Measurements from ENCODE around the gene TCP1.
"Not testable (repeated sequence)": the region's sequence is repeated elsewhere in the genome, so short reads cannot be mapped to it uniquely, and the experiment has no call there.

The TCP1 gene

DNA sequence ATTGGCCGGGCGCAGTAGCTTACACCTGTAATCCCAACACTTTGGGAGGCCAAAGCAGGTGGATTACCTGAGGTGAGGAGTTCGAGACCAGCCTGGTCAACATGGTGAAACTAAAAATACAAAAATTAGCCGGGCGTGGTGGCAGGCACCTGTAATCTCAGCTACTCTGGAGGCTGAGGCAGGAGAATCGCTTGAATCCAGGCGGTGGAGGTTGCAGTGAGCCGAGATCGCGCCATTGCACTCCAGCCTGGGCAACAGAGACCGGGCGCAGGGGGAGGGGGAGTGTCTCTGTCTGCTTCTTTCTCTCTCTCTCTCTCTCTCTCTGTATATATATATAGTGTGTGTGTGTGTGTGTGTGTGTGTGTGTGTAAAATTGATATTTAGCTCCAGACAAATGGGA is 56.9 kb downstream of the TCP1 start:
- not testable (repeated sequence) for DNase-seq

DNA sequence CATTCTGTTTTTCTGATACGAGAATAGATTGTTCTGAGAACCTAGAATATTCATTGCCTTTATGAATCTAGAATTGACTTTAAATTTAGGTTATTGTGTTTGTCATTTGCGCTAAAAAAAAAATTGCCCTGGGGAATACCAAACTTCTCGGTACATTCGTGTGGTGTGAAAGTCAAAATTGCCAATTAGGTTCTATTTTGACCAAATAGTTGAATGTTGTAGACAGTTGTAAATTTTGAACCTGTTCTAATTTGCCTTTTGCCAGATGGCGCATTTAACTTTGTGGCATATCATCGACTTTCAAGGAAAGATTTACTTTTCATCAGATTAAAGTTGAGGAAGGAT is 59.1 kb downstream of the TCP1 start:
- DNase-seq: no peak

DNA sequence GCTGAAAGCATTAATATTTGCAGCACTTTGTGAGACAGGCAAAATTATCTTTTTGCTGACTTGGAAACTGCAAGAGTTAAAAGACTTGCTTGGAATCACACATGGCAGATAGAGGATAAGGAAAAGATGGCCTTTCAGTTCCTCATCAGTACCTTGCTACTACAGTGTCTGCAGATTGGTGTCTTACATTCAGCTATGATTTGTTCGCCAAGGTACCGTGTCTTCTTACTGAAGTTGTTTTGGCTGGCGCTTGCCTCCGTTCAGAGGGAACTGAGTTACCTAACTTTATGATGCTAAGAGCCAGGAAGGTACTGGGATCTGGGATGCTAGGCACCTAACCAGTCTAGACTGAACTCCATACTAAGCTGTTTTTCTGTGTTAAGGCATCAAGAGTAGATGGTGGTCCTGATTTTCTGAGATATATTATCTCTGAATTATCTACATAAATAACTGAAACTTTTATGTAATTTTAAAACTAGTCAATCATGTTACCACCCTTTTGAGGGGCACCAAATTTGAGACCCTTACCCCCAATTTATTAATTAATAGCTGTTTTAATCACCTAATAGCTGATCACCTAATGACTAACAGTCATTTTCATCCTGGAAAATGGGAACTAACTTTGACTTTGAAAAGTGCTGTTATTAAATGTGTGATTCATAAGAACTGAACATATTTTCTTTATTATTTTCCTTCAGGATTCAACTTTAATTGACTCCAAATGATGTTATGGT is 59.6 kb downstream of the TCP1 start:
- DNase-seq: no peak

DNA sequence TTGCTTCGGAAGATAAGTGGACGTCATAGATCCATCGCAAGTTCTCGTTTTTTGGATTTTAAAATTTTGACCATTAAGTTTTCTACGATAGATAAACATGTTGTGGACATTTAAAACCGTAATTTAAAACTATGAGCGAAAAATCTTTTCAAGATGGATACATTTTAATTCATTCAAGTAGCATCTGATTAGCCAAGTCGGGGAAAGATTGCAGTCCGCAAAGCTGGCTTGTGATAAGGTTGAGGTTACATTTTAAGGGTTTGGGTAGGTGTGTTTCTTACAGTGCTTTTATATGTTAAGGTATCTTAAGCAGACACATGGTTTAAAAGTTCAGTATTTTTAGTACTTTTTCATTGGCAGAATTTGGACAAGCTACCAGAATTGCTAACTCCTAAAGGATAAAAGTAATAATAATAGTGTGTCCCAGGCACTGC is 60.9 kb downstream of the TCP1 start:
- no peak for DNase-seq
